Measurements from ENCODE around the gene DHX32. TPM values are rescaled to one million over a fixed set of nuclear protein-coding genes. Genes with fewer than 3 reads are reported as not detected.

Gene DHX32
- total RNA-seq, 1 donor from 2014 or later = 27.4 TPM

DNA sequence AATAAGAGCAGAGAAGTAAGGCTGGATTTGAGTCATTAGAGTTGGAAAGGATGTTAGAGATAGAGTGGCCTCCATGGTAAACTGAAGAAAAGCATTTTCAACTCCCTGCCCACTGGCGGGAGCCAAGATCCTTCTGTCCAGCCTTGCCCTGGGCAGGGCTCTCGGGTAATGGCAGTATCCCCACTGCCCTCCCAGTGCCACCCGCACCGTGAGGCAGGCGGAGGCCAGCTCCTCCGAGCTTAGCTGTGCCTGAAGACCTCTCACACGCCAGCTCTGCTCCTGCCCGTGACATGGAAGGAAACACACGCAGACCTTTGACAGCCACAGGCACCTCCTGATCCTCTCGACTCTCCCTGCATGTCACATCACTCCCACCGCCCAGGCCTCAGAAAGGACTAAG lies 35.5 kb downstream of the DHX32 start:
- intact Hi-C loops (cut with DNase I) = no loop called here
- TF ChIP-seq, protein P1, sequence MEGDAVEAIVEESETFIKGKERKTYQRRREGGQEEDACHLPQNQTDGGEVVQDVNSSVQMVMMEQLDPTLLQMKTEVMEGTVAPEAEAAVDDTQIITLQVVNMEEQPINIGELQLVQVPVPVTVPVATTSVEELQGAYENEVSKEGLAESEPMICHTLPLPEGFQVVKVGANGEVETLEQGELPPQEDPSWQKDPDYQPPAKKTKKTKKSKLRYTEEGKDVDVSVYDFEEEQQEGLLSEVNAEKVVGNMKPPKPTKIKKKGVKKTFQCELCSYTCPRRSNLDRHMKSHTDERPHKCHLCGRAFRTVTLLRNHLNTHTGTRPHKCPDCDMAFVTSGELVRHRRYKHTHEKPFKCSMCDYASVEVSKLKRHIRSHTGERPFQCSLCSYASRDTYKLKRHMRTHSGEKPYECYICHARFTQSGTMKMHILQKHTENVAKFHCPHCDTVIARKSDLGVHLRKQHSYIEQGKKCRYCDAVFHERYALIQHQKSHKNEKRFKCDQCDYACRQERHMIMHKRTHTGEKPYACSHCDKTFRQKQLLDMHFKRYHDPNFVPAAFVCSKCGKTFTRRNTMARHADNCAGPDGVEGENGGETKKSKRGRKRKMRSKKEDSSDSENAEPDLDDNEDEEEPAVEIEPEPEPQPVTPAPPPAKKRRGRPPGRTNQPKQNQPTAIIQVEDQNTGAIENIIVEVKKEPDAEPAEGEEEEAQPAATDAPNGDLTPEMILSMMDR (IDR thresholded peaks at IDR 0.05) = no peak
- Histone ChIP-seq H3K9me3 (no peaks in the 10 kb centered on the region), H3K27ac (no peak overlapping the region), H3K4me1 (no peaks in the 10 kb centered on the region), H3K36me3 (peaks cover 12 to 59% of the 10 kb centered on the region in 2 donors), H3K27me3 (no peaks in the 10 kb centered on the region), H3K4me3 (no peak overlapping the region)
- no peak for DNase-seq (ENCODE audit: low spot score in 2 of 2)

DNA sequence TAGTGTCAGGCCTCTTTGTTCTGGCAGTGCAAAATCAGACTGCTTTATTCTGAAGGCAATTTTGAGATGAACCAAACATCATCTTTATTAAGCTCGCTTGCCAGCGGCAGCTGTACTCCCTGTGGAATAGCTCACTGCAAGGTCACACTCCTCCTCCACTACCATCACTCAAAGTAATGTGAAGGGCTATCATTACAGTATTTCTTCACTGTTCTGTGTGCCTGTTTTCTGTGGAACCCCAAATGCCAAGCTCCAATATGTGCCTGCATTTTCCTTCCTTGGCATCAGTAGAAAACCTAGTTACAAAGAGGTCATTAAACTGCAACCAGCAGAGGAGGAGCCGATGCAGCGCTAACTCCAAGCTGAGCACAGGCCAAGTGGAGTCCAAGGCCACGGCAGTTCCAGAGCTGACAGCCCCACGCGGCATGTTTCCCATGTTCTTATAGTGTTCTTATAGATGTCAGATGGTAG lies 36.3 kb downstream of the DHX32 start:
- Histone ChIP-seq H3K27me3 (no peaks in the 10 kb centered on the region), H3K27ac (no peak overlapping the region), H3K4me1 (no peaks in the 10 kb centered on the region), H3K36me3 (peaks cover 18 to 59% of the 10 kb centered on the region in 2 donors), H3K9me3 (no peaks in the 10 kb centered on the region), H3K4me3 (no peak overlapping the region)
- TF ChIP-seq, protein P1 (IDR thresholded peaks at IDR 0.05) = no peak
- intact Hi-C loops (cut with DNase I) = no loop called here
- no peak for DNase-seq (ENCODE audit: low spot score in 2 of 2)

DNA sequence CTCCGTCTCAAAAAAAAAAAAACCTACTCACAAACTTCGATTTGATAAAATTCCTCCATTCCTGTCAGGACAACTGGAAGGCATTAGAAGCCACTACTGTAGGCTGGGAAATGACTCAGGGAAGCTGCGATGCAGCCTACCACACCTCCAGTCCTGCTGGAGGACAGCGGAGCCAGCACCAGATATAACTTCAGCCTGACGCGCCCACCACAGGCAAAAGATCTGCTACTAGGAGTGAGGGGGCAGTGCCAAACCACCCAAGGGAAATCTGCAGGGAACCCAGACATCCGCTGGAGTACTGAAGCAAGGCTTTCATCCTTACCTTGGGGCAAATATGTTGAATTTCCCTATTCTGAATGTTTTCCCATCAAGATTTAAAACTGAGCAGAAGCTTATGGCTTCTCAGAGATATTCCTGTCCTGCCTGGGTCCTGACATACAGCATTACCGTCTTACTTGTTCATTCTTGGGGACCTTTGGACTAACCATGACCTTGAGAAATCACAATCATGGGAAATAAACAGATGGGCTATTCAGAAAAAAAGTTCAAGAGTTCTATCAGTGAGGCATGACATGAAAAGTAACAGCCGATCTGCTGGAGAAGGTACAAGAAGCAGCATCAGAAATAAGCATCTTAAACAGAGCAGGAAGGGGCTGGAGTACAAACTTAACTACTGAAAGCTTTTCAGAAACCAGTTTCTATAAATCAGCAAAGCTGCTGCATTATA lies 37.3 kb downstream of the DHX32 start:
- H3K9me3 ChIP-seq = no peaks in the 10 kb centered on the region
- H3K36me3 ChIP-seq = peaks cover 25 to 59% of the 10 kb centered on the region in 2 donors
- DNase-seq (ENCODE audit: low spot score in 2 of 2) = no peak
- no peaks in the 10 kb centered on the region for H3K4me1 ChIP-seq
- H3K4me3 ChIP-seq = no peak overlapping the region
- intact Hi-C loops (cut with DNase I) = no loop called here
- H3K27ac ChIP-seq = no peak overlapping the region
- TF ChIP-seq, protein P1 (IDR thresholded peaks at IDR 0.05) = no peak
- no peaks in the 10 kb centered on the region for H3K27me3 ChIP-seq

DNA sequence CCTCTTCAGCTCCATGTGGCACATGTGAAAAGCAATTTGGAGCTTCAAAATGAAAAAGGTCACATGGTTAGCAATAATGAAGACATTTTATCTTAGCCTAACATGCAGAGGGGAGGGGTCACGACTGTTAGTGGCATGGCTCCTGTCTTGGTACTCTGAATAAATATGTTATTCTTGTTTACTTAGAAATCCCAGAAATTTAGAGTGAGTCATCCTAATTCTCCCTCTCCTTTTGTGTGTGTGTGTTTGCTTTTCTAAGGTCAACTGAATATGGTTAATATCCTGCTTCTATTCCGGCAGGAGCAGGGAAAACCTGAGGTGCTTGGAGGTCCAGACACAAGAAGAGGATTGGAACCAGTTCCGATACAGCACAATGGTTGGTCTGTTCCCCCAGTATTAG lies 40.1 kb downstream of the DHX32 start:
- H3K4me3 ChIP-seq = no peak overlapping the region
- no peak for DNase-seq (ENCODE audit: low spot score in 2 of 2)
- peaks cover 48 to 71% of the 10 kb centered on the region in 2 donors for H3K36me3 ChIP-seq
- H3K27me3 ChIP-seq = no peaks in the 10 kb centered on the region
- H3K9me3 ChIP-seq = no peaks in the 10 kb centered on the region
- no peaks in the 10 kb centered on the region for H3K4me1 ChIP-seq
- intact Hi-C loops (cut with DNase I) = no loop called here
- TF ChIP-seq, protein P1 (IDR thresholded peaks at IDR 0.05) = no peak
- H3K27ac ChIP-seq = no peak overlapping the region

DNA sequence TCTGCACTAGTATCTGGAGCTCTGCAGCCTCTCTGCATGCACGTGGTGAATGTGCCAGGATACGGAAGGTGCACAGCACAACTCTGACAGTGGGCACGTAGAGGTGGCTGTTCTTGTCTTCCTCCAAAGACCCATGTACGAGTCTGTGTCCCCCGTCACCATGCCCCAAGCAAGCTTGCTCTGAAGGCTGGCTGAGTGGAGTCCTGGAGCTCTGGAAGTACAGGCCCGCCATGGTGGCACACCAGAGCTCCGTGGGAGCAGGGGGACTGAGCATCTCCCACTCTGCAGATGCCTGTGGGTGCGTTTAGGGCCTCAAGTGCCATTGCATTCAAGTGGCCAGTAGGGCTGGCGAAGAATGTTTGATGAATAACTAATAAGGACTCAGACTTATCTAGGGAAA lies 40.7 kb downstream of the DHX32 start:
- peaks cover 51 to 69% of the 10 kb centered on the region in 2 donors for H3K36me3 ChIP-seq
- intact Hi-C loops (cut with DNase I) = no loop called here

More for the DNA sequence above, 40.7 kb downstream of the DHX32 start:
- TF ChIP-seq, protein P1 (IDR thresholded peaks at IDR 0.05) = no peak
- Histone ChIP-seq H3K27me3 (no peaks in the 10 kb centered on the region), H3K4me1 (no peaks in the 10 kb centered on the region), H3K27ac (no peak overlapping the region), H3K9me3 (no peaks in the 10 kb centered on the region), H3K4me3 (no peak overlapping the region)
- DNase-seq (ENCODE audit: low spot score in 2 of 2) = no peak

Measured in ascending aorta (tissue), 2 donors.